Measurements from ENCODE around the gene GMPR2. TPM values are rescaled to one million over a fixed set of nuclear protein-coding genes. Genes with fewer than 3 reads are reported as not detected.
"Not testable (repeated sequence)": the region's sequence is repeated elsewhere in the genome, so short reads cannot be mapped to it uniquely, and the experiment has no call there.

Gene GMPR2
- total RNA-seq, 2 experiments from 2014 or later = 45.6 to 49.3 TPM

DNA sequence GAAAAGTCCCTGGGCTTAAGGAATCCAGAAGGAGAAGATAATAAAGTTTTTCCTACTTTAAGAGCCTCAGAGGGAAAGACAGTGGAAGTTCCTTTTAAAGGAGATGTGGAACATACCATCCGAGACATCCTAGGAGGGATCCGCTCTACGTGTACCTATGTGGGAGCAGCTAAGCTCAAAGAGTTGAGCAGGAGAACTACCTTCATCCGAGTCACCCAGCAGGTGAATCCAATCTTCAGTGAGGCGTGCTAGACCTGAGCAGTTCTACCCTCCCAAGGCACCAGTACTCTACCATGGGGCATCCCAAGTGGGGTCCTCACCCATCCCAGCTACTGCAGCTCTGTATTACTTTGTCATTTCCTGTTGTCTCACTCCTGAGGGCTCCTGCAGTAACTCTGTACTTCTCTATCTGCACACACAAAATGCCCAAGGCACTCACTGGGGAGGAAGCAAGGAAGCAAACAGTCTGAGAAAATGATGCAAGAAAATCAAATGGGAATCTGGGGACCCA is 5.9 kb downstream of the GMPR2 start:
- Mint-ChIP-seq H3K4me3 (no peak overlapping the region), H3K4me1 (ENCODE audit: low read depth) (peaks cover 67% of the 10 kb centered on the region), H3K9me3 (no peaks in the 10 kb centered on the region), H3K36me3 (ENCODE audit: low read depth) (peaks cover 57% of the 10 kb centered on the region), H3K27me3 (no peaks in the 10 kb centered on the region), H3K27ac (peak overlapping the region; percentile 69)
- TF ChIP-seq, protein P1, sequence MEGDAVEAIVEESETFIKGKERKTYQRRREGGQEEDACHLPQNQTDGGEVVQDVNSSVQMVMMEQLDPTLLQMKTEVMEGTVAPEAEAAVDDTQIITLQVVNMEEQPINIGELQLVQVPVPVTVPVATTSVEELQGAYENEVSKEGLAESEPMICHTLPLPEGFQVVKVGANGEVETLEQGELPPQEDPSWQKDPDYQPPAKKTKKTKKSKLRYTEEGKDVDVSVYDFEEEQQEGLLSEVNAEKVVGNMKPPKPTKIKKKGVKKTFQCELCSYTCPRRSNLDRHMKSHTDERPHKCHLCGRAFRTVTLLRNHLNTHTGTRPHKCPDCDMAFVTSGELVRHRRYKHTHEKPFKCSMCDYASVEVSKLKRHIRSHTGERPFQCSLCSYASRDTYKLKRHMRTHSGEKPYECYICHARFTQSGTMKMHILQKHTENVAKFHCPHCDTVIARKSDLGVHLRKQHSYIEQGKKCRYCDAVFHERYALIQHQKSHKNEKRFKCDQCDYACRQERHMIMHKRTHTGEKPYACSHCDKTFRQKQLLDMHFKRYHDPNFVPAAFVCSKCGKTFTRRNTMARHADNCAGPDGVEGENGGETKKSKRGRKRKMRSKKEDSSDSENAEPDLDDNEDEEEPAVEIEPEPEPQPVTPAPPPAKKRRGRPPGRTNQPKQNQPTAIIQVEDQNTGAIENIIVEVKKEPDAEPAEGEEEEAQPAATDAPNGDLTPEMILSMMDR (IDR thresholded peaks at IDR 0.05) = no peak
- CTCF ChIA-PET = interaction anchor here (1.4 to 27.8 kb wide), 3 partner anchors 32 to 147 kb away, joined by 3 to 873 read pairs (median 4); partner anchors contain the start of genes CIDEB, DHRS1, LTB4R and LTB4R2
- POLR2A ChIA-PET = interaction anchor here (0.6 to 1.9 kb wide), 7 partner anchors 11 to 59 kb away, joined by 3 to 6 read pairs (median 3); partner anchors contain the start of genes CHMP4A and MDP1
- DNase-seq = no peak
- ATAC-seq = no peak
- intact Hi-C loops (cut with micrococcal nuclease) = no loop called here

DNA sequence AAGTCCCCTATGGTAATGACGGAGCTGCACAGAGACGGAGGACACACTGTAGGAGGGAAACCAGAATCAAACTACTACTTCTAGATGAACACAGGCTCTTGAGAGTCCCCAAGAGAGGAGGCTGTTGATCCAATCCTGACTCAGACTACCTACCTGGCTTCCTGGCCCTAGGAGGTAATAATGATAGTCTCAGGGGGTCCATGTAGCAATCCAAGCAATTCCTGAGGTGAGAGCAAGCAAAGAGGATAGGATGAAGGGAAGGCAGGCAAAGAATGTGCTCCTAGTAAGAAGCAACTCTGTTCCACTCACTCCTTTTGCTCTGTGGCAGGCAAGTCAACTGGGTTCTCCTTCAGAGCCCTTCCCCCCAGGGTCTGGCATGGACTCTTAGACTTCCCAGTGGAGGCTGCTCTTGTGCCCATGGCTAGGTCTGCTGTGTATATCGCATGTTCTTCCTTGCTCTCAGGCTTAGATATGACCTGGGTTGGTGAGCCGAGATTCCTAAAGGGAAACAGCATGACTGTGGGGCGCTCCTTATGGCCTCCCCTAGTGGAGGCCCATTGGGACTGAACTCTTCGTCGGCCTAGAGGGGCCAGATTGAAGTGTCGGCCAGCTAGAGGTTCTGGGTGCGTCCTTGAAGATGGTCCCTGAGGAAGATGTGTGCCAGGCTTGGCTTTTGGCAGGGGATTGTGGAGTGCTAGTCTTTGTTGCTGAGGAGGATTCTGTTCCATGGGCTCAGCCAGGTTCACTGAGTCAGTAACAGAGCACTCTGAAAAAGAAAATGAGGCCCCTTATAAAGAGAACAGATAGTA is 7.6 kb downstream of the GMPR2 start:
- ChIA-PET POLR2A (interaction anchor here (1.0 to 3.9 kb wide), 9 partner anchors 27 to 79 kb away, joined by 3 to 22 read pairs (median 5); partner anchors contain the start of genes CHMP4A, IRF9, LTB4R and LTB4R2), CTCF (interaction anchor here (1.5 to 27.8 kb wide), 4 partner anchors 24 to 191 kb away, joined by 3 to 873 read pairs (median 20); partner anchors contain the start of genes CIDEB, DHRS1, LTB4R and LTB4R2)
- intact Hi-C loops (cut with micrococcal nuclease) = loop anchor here (10.0 kb wide), 1 partner anchor 194 kb away; no protein-coding TSS in a partner anchor
- DNase-seq = no peak
- Mint-ChIP-seq H3K9me3 (no peaks in the 10 kb centered on the region), H3K27me3 (no peaks in the 10 kb centered on the region), H3K27ac (peak overlapping the region; percentile 69), H3K4me1 (ENCODE audit: low read depth) (peaks cover 58% of the 10 kb centered on the region), H3K36me3 (ENCODE audit: low read depth) (peaks cover 54% of the 10 kb centered on the region), H3K4me3 (peak overlapping the region; percentile 96)
- ATAC-seq = no peak
- TF ChIP-seq, protein P1 (IDR thresholded peaks at IDR 0.05) = no peak

DNA sequence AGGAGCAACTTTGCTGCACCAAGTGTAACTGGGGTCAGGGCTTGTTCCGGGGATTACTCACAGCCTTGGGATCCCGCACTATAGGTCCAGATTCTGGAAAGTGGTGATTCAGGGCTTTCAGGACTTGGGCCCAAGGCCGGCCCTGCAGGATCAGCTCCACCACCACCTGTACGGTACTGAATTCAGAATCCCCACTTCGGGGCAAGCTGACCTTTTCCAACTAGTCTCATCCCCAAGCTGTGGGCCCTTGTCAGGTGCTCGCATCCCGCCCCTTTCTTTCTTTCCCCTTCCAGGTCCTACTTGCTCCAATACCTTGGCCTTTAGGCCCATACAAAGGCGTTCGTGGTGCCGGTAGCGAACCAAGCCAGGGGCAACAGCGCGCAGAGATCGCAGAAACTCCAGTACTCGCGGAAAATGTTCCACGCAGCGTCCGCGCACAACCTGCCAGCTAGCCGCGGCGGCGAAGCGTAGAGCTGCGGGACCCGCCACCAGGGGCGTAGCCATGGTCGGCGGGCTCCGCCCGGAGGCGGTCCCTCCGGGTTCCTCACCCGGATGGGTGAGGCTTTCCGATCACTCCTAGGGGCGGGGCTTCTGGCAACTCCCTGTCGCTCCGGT is 9.2 kb downstream of the GMPR2 start:
- TF ChIP-seq, protein P1 (IDR thresholded peaks at IDR 0.05) = no peak
- POLR2A ChIA-PET = interaction anchor here (0.7 to 4.0 kb wide), 19 partner anchors 9 to 189 kb away, joined by 3 to 22 read pairs (median 9); partner anchors contain the start of genes CHMP4A, CIDEB, DHRS1 and GMPR2
- H3K36me3 Mint-ChIP-seq (ENCODE audit: low read depth) = peaks cover 40% of the 10 kb centered on the region

DNA sequence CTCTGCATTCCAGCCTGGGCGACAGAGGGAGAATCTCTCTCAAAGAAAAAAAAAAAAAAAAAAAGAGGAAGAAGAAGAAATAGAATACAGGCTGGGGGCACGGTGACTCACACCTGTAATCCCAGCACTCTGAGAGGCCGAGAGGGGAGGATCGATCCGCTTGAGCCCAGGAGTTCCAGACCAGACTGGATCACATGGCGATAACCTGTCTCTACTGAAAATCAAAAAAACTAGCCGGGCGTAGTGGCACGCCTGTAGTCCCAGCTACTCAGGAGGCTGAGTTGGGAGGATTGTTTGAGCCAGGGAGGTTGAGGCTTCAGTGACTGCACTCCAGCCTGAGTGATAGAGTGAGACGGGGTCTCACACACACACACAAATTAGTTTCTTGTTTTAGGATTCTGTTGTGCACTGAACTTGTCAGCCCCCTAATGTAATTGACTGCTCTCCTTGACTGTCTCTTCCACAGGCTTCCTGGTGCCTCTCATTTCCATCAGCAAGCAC is 10.7 kb downstream of the GMPR2 start:
- Mint-ChIP-seq H3K4me3 (peak overlapping the region; percentile 96), H3K36me3 (ENCODE audit: low read depth) (peaks cover 25% of the 10 kb centered on the region), H3K9me3 (no peaks in the 10 kb centered on the region), H3K4me1 (ENCODE audit: low read depth) (peaks cover 53% of the 10 kb centered on the region), H3K27ac (peak overlapping the region; percentile 98), H3K27me3 (no peaks in the 10 kb centered on the region)
- ChIA-PET CTCF (interaction anchor here (0.8 to 27.8 kb wide), 29 partner anchors 8 to 198 kb away, joined by 3 to 873 read pairs (median 9); partner anchors contain the start of genes ADCY4, CHMP4A, CIDEB and DHRS1), POLR2A (interaction anchor here (0.7 to 4.0 kb wide), 17 partner anchors 15 to 193 kb away, joined by 3 to 22 read pairs (median 5); partner anchors contain the start of genes CIDEB, DHRS1, LTB4R and LTB4R2)
- TF ChIP-seq, protein P1 (IDR thresholded peaks at IDR 0.05) = no peak
- intact Hi-C loops (cut with micrococcal nuclease) = loop anchor here (1.0 to 10.0 kb wide), 2 partner anchors 54 to 191 kb away; no protein-coding TSS in a partner anchor
- DNase-seq (no peak), ATAC-seq (no peak)

More for the DNA sequence above, 9.2 kb downstream of the GMPR2 start:
- CTCF ChIA-PET = interaction anchor here (0.7 to 27.8 kb wide), 41 partner anchors 8 to 200 kb away, joined by 3 to 873 read pairs (median 6); partner anchors contain the start of genes ADCY4, CHMP4A, CIDEB and DHRS1
- peak; percentile 84 for ATAC-seq
- Mint-ChIP-seq H3K4me3 (peak overlapping the region; percentile 96), H3K27me3 (no peaks in the 10 kb centered on the region), H3K9me3 (no peaks in the 10 kb centered on the region), H3K27ac (peak overlapping the region; percentile 98), H3K4me1 (ENCODE audit: low read depth) (peaks cover 54% of the 10 kb centered on the region)
- peak; percentile 93 for DNase-seq
- intact Hi-C loops (cut with micrococcal nuclease) = loop anchor here (10.0 kb wide), 1 partner anchor 193 kb away; no protein-coding TSS in a partner anchor

DNA sequence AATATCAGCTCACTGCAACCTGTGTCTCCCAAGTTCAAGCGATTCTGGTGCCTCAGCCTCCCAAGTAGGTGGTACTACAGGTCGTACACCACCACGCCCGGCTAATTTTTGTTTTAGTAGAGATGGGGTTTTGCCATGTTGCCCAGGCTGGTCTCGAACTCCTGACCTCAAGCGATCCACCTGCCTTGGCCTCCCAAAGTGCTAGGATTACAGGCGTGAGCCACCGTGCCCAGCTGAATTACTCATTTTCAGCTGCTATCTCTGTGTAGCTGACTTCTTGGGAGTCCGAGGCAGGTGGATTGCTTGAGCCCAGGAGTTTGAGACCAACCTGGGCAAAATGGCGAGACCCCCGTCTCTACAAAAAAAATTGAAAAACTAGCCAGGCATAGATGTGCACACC is 12.6 kb downstream of the GMPR2 start:
- not testable (repeated sequence) for H3K4me3 Mint-ChIP-seq; H3K27ac Mint-ChIP-seq; H3K27me3 Mint-ChIP-seq; ATAC-seq; H3K9me3 Mint-ChIP-seq; DNase-seq; H3K36me3 Mint-ChIP-seq (ENCODE audit: low read depth)
- H3K4me1 Mint-ChIP-seq (ENCODE audit: low read depth) = peaks cover 41% of the 10 kb centered on the region
- intact Hi-C loops (cut with micrococcal nuclease) = loop anchor here (10.0 kb wide), 1 partner anchor 189 kb away; no protein-coding TSS in a partner anchor
- CTCF ChIA-PET = interaction anchor here (1.2 to 27.8 kb wide), 6 partner anchors 11 to 191 kb away, joined by 3 to 873 read pairs (median 12); partner anchors contain the start of genes CHMP4A, CIDEB, DHRS1 and GMPR2
- POLR2A ChIA-PET = interaction anchor here (0.8 to 4.0 kb wide), 6 partner anchors 12 to 63 kb away, joined by 3 to 20 read pairs (median 4); partner anchors contain the start of genes CHMP4A, CIDEB, DHRS1 and NOP9
